Effector CD4-positive, alpha-beta T cell (primary cell): ENCODE data around the gene CACNA2D4.

Experiments
- DNase-seq: peaks from one replicate; pipeline ENCODE4 v3.0.0-alpha.2; 2020

CACNA2D4 gene

GRCh38 chr12:1812650-1813302 is 105.7 kb downstream of the CACNA2D4 start:
- no peak for DNase-seq

GRCh38 chr12:1811948-1812291 is 106.5 kb downstream of the CACNA2D4 start:
- DNase-seq: no peak

- no peak for DNase-seq
These were observed 107.0 kb downstream of the CACNA2D4 start for GRCh38 chr12:1811281-1811947.

- no peak for DNase-seq
These were observed 107.5 kb downstream of the CACNA2D4 start for GRCh38 chr12:1810931-1811280.

DNA sequence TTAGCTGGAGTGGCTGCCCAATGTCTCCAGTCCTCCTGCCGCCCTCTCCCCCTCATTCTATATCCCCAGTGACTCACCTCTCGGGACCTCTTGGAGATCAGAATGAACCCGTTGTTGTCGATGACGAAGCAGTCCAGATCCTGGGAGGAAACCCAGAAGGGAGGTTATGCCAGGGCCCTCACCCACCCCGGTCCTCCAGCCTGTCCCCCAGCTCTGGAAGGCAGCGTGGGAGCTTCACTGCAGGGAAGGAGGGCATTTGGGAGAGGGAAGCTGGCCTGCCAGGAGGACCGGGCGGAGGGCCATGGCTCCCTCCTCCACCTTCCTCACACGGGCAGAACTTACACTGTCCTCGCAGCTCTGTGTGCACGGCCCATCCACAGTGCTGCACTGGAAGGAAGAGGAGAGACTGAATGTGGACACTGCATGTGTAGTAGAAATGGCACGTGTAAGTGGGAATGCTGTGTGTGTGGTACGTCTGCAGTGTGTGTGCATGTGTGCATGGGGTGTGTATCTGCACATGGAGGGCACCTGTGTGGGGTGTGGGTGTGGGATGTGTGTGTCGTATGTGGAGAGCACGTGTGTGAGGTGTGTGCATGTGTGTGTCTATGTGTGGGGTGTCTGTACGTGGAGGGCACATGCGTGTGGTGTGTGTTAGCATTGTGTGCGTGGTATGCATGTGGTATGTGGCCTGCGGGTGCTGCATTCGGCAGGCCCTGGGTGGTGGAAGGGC is 108.1 kb downstream of the CACNA2D4 start:
- DNase-seq: no peak

- no peak for DNase-seq
These were observed 108.8 kb downstream of the CACNA2D4 start for GRCh38 chr12:1809591-1810190.

DNA sequence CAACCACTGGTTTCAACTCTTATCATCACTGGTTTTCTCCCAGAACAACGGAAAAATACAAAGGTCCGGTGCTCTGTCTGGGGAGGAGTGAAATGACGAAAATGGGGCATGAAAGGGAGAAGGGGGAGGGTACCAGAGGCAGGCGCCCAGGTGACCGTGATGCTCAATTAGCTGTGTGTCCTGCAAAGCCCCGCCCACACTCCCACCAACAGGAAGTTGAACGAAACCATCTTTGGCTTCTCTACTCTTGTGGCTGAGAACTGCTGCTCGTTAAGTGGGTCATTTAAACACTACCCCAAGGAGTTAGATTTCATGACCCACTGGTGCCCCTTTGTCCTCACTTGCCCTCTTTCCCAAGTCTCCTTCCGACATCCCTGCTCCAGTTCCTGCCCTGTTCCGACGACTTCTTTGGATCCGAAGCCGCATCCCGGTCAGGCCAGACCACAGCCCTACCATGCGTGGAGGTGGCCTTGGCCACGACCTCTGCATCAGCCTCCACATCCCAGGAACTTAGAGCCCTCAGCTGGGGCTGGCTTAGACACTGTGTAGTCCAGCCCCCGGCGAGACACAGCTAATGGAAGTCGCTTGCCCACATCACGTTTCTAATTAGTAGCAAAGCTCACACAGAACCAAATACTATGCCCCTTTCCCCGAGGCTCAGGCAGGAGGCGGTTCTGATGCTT is 109.5 kb downstream of the CACNA2D4 start:
- no peak for DNase-seq

DNA sequence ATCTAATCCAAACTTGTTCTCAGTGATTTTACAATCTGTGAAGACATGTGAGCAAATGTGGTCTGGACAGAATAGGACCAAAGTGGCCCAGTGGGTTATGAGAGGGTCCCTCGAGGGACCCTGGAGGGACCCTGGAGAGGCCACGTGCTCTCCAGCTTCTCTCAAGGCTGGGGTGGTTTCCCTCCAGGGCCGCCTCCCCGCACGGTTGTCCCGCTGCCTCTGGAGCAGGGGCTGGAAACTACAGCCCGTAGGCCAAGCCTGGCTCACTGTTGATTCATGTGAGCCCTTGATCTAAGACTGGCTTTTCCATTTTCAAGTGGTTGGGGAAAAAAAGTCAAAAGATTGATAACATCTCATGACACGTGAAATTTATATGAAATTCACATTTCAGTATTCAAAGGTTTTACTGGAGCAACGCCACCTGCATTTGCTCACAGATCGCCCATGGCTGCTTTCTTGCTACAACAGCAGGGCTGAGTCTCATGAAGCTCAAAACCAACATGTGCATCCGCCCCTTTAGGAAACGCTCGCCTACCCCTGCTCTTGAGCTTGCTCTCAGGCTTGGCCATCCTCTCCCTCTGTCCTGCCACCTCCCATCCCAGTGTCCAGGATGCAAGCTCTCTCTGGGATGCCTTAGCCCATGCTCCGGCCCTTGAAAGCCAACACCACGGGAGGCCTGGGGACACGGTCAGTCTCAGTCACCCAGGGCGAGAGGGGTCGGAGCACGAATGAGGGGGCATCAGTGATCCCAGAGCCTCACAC is 110.2 kb downstream of the CACNA2D4 start:
- no peak for DNase-seq

GRCh38 chr12:1807087-1807860 is 111.2 kb downstream of the CACNA2D4 start:
- no peak for DNase-seq

GRCh38 chr12:1806301-1807086 is 112.0 kb downstream of the CACNA2D4 start:
- no peak for DNase-seq

- DNase-seq: no peak
These were observed 112.9 kb downstream of the CACNA2D4 start for GRCh38 chr12:1805441-1806081.

DNA sequence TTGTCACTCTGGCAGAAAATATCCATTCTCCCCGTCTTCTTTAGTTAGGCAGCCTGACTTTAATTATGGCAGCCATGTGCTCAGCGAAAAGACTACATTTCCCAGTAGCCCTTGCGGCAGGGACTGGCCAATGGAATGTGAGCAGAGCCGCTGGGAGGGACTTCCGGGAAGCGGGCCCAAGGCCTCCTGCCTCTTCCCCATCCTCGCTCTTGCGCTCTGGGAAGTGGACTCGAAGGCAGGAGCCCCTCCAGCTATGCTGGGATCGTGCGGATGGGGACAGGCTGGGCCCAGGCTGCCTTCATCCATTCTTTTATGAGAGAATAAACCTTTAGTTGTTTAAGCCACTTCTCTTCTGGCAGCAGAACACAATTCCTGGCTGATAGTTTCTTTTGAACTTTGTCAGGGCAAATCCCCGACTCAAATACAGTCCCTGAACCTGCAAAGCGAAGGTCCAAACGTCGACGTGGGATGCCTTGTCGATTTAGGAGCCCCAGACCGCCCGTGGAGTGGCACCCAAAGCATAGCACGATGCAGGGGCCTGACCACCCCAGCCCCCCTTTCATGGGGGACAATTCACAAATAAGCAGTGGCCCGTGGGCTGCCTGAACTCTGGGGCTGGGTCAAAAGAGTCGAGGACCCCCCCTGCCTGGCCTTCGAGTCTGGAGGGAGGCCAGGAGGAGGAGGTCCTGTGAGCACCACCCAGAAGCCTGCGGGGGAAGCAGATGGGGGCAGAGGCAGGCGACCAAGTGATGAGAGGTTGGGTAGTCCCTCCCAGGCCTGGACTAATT is 113.7 kb downstream of the CACNA2D4 start:
- DNase-seq: peak; percentile 83

DNA sequence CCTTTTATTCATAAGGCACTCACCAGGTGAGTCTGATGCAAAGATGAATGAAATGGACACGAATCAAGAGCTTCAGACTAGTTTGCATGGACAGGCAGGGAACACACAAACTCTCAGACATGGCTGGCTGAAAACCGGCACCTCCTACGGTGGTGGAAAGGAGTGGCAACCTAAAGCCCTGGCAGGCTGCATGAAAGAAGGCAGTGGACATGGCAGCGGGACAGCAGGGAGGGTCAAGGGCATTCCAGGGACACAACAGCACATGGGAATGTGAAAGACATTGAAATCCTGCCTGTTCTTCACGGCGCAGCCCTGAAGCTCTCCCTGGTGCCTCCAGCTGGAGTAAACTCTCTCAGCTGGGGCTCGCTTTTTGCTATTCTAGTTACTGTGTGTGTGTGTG is 114.7 kb downstream of the CACNA2D4 start:
- no peak for DNase-seq

- DNase-seq: no peak
These were observed 117.0 kb downstream of the CACNA2D4 start for GRCh38 chr12:1801303-1801975.

DNA sequence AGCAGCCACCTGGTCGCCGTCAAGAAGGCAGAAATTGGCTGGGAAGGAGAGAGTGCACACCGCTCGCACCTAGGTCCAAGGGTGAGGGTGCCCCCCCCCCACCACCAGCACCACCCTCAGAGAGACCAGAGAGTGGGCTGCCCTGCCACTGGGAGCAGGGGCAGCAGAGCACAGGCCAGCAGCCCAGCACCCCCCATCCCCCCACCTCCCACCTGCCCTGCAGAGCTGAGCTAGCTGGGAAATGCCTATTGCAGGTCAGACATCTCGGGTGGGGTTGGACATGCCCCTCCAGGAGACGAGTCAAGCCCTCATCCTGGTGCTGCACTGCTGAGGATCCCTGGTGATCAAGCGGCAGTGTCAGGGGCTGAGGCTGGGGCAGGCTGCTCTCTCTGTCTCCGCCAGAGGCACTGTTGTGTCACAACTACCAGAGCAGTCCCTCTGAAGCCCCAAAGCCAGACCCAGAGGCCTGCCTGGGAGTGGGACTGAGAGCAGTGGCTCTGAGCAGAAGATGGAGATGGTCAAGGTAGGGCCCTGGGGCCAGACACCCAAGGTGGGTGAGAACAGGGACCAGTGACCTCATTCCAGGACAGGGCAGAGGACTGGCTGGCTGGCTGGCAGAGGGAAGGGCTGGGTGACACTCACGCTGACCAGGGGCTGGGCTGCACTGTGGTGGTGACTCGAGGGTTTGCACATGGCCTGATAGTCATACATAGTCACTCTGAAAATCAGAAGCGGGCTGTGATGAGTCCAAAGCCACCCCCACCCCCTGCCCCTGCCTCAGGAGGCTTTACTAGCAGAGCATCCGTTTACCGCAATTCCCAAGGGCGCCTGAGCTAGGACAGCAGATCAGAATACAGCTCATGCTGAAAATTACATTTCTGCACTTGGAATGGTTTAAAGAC is 117.8 kb downstream of the CACNA2D4 start:
- no peak for DNase-seq

DNA sequence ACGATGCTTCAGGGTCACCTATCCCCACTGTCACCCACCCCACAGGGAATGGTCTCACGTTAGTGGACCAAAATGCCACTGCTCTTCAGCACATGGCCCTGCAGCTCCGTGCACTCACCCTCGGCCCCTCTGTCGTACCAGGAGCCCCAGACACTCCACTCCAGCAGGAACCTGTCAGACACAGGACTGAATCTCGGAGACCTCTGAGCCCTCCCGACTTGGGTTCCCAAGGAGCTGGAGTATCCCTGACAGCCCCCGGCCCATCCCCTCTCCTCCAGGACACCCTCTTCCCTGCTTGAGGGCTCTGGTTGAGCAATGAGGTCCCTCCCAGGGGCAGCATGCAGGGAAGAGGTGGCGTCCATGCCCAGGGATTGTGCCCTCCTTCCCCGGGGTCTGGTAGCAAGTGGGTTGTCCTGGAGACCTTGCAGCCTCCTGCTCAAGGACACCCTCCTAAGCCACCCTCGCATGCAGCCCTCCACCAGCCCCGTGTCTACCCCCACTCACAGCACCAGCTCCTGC is 118.5 kb downstream of the CACNA2D4 start:
- DNase-seq: no peak
